DOHH2 (cell line): ENCODE measurements around the gene THTPA.
"Not testable (repeated sequence)": the region's sequence is repeated elsewhere in the genome, so short reads cannot be mapped to it uniquely, and the experiment has no call there.

Experiments
- H3F3A ChIP-seq: fragments of 200-600 bp; sonication (generic), shearing (Covaris generic); 2 replicates; pipeline ENCODE4 v1.6.0; 2016; ENCODE audit warnings: antibody characterized with exemption, mild to moderate bottlenecking; ENCODE audit not compliant: control insufficient read depth, insufficient read depth
- H3K27ac ChIP-seq: fragments of 200-600 bp; sonication (generic); 2 replicates; pipeline ENCODE4 v1.5.1; 2014; ENCODE audit warnings: low read depth, mild to moderate bottlenecking, low read length, moderate library complexity
- H3K27me3 ChIP-seq: fragments of 200-600 bp; sonication (generic); 2 replicates; pipeline ENCODE4 v1.6.1; 2014; ENCODE audit warnings: mild to moderate bottlenecking, low read length, mixed read lengths; ENCODE audit not compliant: control insufficient read depth
- H3K36me3 ChIP-seq: fragments of 200-600 bp; sonication (generic); 2 replicates; pipeline ENCODE4 v1.6.1; 2014; ENCODE audit warnings: mild to moderate bottlenecking, low read length, moderate library complexity, mixed read lengths; ENCODE audit not compliant: control insufficient read depth
- H3K4me1 ChIP-seq: fragments of 200-600 bp; sonication (generic); 2 replicates; pipeline ENCODE4 v1.6.1; 2014; ENCODE audit warnings: mild to moderate bottlenecking, low read length, mixed read lengths; ENCODE audit not compliant: control insufficient read depth
- H3K4me2 ChIP-seq: fragments of 200-600 bp; sonication (generic); 2 replicates; pipeline ENCODE4 v1.6.0; 2014; ENCODE audit warnings: mild to moderate bottlenecking, low read length, moderate library complexity
- H3K4me3 ChIP-seq: fragments of 200-600 bp; sonication (generic); 2 replicates; pipeline ENCODE4 v1.5.1; 2014; ENCODE audit warnings: mild to moderate bottlenecking, low read length, mixed read lengths
- H3K79me2 ChIP-seq: fragments of 200-600 bp; sonication (generic); 2 replicates; pipeline ENCODE4 v1.6.1; 2014; ENCODE audit warnings: mild to moderate bottlenecking, low read length, mixed read lengths; ENCODE audit not compliant: control insufficient read depth
- H3K9me2 ChIP-seq: fragments of 200-600 bp; sonication (generic); replicated peaks from 2 replicates; pipeline ENCODE4 v1.6.1; 2014; ENCODE audit warnings: mild to moderate bottlenecking, low read length, mixed read lengths; ENCODE audit not compliant: control insufficient read depth
- H3K9me3 ChIP-seq: fragments of 200-600 bp; sonication (generic); 2 replicates; pipeline ENCODE4 v1.6.1; 2014; ENCODE audit warnings: antibody characterized with exemption, low read length, mixed read lengths; ENCODE audit not compliant: control insufficient read depth, insufficient read depth
- H4K20me1 ChIP-seq: fragments of 200-600 bp; sonication (generic); 2 replicates; pipeline ENCODE4 v1.6.0; 2014; ENCODE audit warnings: low read depth, mild to moderate bottlenecking, antibody characterized with exemption, low read length, moderate library complexity; ENCODE audit not compliant: control insufficient read depth, insufficient read depth
- CTCF ChIP-seq: fragments of 200-600 bp; sonication (generic); IDR thresholded peaks from one replicate; pipeline ENCODE4 v1.5.1; 2014; ENCODE audit warnings: antibody characterized with exemption, mild to moderate bottlenecking, low read depth, low read length; ENCODE audit not compliant: poor library complexity, severe bottlenecking
- EZH2phosphoT487 ChIP-seq: fragments of 200-600 bp; sonication (generic); IDR thresholded peaks from 2 replicates; pipeline ENCODE4 v1.6.1; 2017; ENCODE audit warnings: borderline replicate concordance, mild to moderate bottlenecking, antibody characterized with exemption, low read length, moderate library complexity, mixed read lengths

The THTPA gene

GRCh38 chr14:23588884-23589598, 33.0 kb downstream of the THTPA start:
- no peak for TF ChIP-seq EZH2phosphoT487
- peak; percentile 82 for TF ChIP-seq CTCF
- Histone ChIP-seq H3K27ac (no peak overlapping the region), H3K4me3 (no peak overlapping the region), H3K9me3 (no peaks in the 10 kb centered on the region), H3K4me1 (peaks cover 5% of the 10 kb centered on the region), H3F3A (no peaks in the 10 kb centered on the region), H3K4me2 (no peak overlapping the region; the same call in 1 of the 2 replicates), H4K20me1 (no peaks in the 10 kb centered on the region), H3K27me3 (no peaks in the 10 kb centered on the region), H3K79me2 (no peaks in the 10 kb centered on the region), H3K9me2 (no peaks in the 10 kb centered on the region), H3K36me3 (no peaks in the 10 kb centered on the region)

GRCh38 chr14:23589606-23590005, 33.5 kb downstream of the THTPA start:
- Histone ChIP-seq H3F3A (no peaks in the 10 kb centered on the region), H3K27ac (no peak overlapping the region), H3K9me3 (no peaks in the 10 kb centered on the region), H3K4me1 (peaks cover 5% of the 10 kb centered on the region), H3K36me3 (no peaks in the 10 kb centered on the region), H3K79me2 (no peaks in the 10 kb centered on the region), H3K4me3 (no peak overlapping the region), H4K20me1 (no peaks in the 10 kb centered on the region), H3K4me2 (no peak overlapping the region), H3K9me2 (no peaks in the 10 kb centered on the region), H3K27me3 (no peaks in the 10 kb centered on the region)
- no peak for TF ChIP-seq CTCF
- no peak for TF ChIP-seq EZH2phosphoT487

GRCh38 chr14:23590198-23590597, 34.1 kb downstream of the THTPA start:
- H3K4me1 ChIP-seq, result peaks cover 5% of the 10 kb centered on the region
- no peaks in the 10 kb centered on the region for H3K79me2 ChIP-seq
- H3K9me3 ChIP-seq, result no peaks in the 10 kb centered on the region
- no peaks in the 10 kb centered on the region for H3K9me2 ChIP-seq
- H3K27ac ChIP-seq, result no peak overlapping the region
- no peaks in the 10 kb centered on the region for H4K20me1 ChIP-seq
- TF ChIP-seq CTCF (no peak), EZH2phosphoT487 (no peak)
- no peaks in the 10 kb centered on the region for H3F3A ChIP-seq
- H3K4me2 ChIP-seq, result no peak overlapping the region
- H3K4me3 ChIP-seq, result no peak overlapping the region
- no peaks in the 10 kb centered on the region for H3K36me3 ChIP-seq
- no peaks in the 10 kb centered on the region for H3K27me3 ChIP-seq

GRCh38 chr14:23594191-23594590, 38.1 kb downstream of the THTPA start:
- H3K4me3 ChIP-seq, H3K79me2 ChIP-seq, H3F3A ChIP-seq, H3K9me3 ChIP-seq, H3K27ac ChIP-seq, H3K9me2 ChIP-seq, H3K36me3 ChIP-seq, H3K4me1 ChIP-seq, H4K20me1 ChIP-seq, H3K27me3 ChIP-seq, H3K4me2 ChIP-seq: not testable (repeated sequence)
